ENCODE results near the gene GLRX2.

The GLRX2 gene

DNA sequence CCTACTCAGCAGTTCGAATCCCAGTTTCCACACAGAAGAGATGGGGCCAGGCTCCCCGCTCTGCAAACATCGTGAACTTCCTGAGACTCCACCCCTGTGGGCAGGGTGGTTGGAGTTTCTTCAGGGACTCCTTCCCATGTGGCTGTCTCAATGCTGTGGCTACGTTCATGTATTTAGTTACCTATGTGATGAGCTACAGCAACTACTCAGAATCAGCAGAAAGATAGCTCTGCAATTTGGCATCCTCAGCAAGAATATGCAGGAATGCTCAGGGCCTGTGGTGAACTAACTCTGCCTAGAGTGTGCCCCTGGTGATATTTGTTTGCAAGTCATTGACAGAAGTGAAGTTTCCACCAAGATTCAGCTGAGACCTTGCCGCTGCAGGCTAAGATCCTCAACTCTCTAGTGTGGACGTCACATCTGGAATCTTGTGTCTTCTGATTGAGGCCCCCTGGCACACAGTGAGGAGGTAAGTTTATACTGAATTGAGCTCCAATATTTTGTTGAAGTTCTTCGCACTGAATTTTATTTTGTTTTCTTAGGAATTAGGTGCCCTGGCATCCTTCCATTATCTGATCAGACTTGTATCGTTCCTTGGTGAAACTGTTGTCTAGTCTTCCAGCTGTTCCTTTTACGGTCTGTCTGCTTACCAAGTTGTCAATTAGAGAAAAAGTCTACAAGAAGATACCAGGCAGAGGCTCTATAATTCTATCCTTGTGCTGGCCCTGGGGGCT is 8.2 kb upstream of the GLRX2 start:
- in situ Hi-C loops (cut with HindIII; ENCODE audit: low sequenced_read_pairs): no loop called here

DNA sequence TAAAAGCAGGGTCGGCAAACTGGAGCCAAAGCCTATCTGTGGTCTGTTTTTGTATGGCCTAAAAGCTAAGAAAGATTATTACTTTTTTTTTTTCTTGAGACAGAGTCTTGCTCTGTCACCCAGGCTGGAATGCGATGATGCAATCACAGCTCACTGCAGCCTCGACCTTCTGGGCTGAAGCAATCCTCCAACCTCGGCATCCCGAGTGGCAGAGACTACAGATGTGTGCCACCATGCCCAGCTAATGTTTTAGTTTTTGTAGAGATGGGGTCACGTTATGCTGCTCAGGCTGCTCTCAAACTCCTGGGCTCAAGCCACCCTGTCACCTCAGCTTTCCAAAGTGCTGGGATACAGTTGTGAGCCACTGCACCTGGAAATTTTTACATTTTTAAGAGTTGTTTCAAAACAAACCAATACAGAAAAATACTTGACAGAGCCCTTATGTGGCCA is 6.5 kb upstream of the GLRX2 start:
- in situ Hi-C loops (cut with HindIII; ENCODE audit: low sequenced_read_pairs): no loop called here

DNA sequence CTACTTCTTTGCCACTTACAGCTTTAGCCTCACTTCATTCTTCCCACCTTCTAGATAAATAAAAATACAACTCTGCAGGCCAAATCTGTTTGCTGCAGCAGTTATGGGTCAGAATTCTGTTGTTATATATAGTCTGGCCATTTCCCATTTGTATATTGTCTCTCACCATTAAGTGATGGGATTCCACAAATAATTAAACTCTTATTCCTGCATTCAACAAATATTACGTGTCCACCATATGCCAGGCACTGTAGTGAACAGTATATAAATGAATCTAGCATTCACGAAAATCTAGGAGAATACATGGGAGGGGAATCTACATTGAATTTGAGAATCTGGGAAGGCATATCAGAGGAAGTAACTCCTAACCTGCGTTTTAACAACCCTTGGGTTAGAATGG is 5.7 kb upstream of the GLRX2 start:
- in situ Hi-C loops (cut with HindIII; ENCODE audit: low sequenced_read_pairs): no loop called here

DNA sequence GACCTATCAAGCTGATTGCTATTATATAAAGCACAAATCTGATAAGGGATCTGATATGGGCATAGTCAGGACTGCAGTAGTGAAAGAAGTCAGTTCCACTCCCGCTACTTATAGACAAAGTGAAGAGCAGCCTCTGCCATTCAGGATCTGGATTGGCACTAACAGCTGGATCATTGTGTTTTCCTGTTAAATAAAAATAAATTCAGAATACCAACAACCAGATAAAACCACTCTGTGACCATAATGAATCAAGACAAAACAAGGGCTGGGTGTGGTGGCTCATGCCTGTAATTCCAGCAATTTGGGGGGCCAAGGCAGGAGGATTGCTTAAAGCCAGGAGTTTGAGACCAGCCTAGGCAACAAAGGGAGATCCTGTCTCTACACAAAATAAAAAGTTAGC is 5.0 kb upstream of the GLRX2 start:
- in situ Hi-C loops (cut with HindIII; ENCODE audit: low sequenced_read_pairs): no loop called here

DNA sequence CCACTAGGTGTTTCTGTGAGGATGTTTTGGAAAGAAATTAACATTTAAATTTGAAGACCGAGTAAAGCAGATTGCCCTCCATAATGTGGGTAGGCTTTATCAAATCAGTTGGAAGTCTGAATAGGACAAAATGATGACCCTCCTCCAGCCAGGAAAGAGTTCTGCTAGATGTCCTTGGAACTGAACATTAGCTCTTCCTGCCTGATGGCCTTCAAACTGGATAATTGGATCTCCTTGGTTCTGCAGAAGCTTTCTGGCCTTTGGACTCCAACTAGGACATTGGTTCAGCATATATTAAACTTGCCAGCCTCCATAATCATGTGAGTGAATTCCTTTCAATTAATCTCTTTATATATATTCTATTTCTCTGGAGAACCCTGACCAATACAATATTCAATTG is 4.4 kb upstream of the GLRX2 start:
- in situ Hi-C loops (cut with HindIII; ENCODE audit: low sequenced_read_pairs): no loop called here

DNA sequence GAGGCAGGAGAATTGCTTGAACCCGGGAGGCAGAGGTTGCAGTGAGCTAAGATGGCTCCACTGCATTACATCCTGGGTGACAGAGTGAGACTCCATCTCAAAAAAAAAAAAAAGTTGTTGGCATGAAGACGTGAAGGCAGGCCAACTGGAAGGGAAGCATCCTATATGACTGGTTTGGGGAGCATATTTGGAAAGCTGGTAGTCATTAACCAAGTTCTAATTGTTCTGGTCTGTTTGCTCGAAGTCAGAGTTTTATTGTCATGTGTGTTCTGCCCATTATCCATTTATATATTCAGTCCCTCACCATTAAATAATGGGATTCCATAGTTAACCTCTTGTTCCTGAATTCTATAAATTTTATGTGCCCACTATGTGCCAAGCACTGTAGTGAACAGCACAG is 3.3 kb upstream of the GLRX2 start:
- in situ Hi-C loops (cut with HindIII; ENCODE audit: low sequenced_read_pairs): no loop called here

DNA sequence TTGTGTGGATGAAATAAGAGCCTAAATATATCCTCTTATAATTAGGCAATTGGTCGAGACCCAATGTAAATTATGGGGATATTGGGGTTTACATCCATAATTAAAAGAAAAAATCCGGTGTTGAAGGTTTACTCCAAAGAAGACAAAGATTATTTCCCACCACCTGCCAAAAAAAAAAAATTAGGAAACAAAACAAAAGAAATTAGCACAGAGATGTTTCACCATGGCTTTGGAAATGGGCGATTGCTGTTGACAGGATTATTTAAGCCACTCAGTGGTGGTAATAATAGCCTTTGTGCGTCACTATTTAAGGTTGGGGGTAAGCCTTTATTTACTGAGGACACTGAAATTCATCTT is 585 bp upstream of the GLRX2 start:
- in situ Hi-C loops (cut with HindIII; ENCODE audit: low sequenced_read_pairs): no loop called here

DNA sequence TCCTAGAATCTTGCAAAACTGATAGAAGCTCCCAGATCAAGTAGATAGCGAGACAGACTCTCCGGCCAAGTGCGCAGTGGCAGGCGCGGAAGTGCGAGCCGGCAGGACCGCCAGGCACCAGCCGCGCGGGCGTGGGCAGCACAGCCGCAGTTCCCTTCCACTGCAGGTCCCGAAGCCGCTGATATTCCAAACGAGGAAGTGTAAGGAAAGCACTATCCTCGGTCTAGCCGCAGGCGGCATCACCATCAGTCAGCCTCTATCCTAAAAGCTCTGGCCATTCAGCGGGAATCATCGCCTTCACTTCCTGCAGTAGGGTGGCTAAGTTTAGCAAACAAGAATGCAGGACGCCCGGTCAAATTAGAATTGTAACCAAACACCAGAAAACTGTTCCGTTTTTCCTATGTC is 710 bp downstream of the GLRX2 start:
- in situ Hi-C loops (cut with HindIII; ENCODE audit: low sequenced_read_pairs): no loop called here

DNA sequence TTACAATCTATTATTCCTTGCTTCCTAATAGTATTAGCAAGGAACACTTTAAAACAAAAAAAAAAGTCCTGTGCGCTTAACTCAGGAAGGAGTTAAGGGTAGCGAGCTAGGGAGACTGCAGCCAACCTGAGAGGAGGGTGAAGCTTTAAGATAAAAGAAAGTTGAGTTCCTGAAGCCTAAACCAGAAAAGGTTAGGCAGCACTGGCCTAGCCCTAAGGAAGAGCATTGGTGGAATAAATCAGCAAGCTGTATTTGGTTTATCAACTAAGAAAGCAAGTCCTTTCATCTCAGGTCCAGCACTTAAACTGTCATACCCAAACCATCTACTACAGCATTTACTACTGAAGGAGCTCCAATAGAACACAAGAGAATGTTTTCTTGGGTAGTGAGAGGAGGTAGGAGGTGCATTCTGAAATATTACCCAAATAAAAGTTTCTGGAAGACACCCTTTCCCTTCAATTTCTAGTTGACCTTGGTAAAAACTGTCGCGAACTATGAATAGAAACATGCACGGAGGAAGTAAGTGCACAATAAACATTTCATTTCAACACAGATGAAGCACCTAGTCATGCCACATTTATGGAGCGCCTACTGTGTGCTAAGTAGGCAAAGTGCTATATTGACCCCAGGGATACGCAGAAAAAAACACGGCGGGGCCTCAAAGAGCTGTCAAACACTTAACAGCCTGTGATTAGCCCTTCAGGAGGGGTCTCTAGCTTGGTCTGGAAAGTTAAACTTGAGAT is 1.3 kb downstream of the GLRX2 start:
- in situ Hi-C loops (cut with HindIII; ENCODE audit: low sequenced_read_pairs): no loop called here

DNA sequence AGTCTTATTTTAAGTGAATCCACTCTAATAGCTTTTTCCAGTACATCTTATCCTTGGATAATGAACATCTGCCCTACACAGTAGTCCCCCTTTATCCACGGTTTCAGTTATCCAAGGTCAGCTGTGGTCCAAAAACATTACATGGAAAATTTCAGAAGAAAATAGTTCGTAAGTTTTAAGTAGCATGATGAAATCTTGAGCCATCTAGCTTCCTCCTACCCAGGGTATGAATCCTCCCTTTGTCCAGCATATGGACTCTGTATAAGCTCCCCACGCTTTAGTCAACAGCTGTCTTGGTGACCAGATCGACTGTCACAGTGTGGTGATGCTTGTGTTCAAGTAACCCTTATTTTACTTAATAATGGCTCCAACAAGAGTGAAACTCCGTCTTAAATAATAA is 2.6 kb downstream of the GLRX2 start:
- in situ Hi-C loops (cut with HindIII; ENCODE audit: low sequenced_read_pairs): no loop called here

DNA sequence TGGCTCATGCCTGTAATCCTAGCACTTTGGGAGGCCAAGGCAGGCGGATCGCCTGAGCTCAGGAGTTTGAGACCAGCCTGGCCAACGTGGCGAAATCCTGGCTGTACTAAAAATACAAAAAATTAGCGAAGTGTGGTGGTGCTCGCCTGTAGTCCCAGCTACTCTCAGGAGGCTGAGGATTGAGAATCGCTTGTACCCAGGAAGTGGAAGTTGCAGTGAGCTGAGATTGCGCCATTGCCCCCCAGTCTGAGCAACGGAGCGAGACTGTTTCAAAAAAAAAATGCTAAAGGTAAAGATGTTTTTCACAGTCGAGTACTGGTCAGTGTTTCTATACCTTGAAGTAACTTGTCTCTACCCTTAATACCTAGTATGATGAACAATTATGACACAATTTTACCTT is 11.1 kb downstream of the GLRX2 start:
- in situ Hi-C loops (cut with HindIII; ENCODE audit: low sequenced_read_pairs): no loop called here

DNA sequence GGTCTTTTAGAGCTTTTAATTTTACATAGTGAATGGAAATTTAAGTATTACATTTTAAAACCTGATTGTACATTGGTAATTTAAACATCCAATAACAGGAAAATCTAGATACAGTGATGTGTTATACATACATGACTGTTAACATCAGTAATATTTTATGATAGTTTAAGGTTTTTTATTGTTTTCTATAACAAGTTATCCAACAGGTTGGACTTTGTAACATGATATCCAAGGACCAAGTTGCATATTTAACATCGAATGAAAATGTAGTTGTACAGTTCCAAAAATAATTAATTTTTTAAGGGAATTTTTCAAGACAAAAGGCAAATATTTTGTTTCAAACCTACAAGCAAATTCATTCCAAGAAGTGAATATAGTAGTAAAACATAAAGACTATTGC is 14.3 kb downstream of the GLRX2 start:
- in situ Hi-C loops (cut with HindIII; ENCODE audit: low sequenced_read_pairs): no loop called here

DNA sequence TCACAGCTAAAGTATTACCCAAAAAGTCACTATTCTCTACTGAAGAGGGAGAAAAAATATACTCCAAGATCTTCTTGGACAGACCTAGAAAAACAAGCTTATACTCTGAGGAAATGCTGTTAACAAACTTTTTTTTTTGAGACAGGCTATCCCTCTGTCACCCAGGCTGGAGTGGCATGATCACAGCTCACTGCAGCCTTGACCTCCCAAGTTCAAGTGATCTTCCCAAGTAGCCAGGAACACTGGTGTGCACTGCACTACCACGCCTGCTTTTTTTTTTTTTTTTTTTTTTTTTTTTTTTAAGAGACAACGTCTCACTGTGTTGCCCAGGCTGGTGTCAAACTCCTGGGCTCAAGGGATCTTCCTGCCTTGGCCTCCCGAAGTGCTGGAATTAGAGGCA is 17.3 kb downstream of the GLRX2 start:
- in situ Hi-C loops (cut with HindIII; ENCODE audit: low sequenced_read_pairs): no loop called here

DNA sequence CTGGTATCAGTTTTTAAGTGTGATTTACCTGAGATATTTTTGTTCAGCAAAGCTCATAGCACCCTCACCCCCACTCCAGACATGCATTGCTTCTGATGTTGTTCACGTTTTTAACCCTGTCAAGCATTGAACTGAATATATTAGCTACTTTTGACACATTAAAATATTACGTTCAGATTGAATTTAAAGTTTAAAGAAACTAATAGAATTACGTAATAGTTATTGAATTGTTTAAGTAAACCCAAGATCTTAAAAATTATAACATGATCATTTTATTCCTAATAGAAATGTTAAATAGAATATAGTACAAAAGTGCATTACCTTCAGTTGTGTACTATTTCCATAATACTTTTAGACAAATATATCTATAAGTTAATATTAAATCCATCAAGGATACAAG is 18.9 kb downstream of the GLRX2 start:
- in situ Hi-C loops (cut with HindIII; ENCODE audit: low sequenced_read_pairs): no loop called here

DNA sequence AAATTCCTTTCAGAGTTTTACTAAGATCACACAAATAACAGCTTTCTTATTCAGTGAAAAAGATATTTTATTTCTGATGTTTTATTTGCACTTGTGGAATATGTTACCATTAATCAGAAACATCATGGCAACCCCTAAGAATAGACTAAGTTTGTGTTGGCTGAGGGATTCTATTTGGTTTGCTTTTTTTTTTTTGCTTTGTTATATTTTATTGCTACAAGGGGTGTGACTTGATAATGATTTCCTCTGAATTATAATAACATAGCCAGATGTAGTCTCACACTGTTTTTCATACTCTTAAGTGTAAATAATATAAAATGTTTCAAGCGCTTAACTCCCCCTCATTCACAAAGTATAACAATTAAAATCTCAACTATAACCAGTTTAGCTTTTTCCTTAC is 20.0 kb downstream of the GLRX2 start:
- in situ Hi-C loops (cut with HindIII; ENCODE audit: low sequenced_read_pairs): no loop called here

DNA sequence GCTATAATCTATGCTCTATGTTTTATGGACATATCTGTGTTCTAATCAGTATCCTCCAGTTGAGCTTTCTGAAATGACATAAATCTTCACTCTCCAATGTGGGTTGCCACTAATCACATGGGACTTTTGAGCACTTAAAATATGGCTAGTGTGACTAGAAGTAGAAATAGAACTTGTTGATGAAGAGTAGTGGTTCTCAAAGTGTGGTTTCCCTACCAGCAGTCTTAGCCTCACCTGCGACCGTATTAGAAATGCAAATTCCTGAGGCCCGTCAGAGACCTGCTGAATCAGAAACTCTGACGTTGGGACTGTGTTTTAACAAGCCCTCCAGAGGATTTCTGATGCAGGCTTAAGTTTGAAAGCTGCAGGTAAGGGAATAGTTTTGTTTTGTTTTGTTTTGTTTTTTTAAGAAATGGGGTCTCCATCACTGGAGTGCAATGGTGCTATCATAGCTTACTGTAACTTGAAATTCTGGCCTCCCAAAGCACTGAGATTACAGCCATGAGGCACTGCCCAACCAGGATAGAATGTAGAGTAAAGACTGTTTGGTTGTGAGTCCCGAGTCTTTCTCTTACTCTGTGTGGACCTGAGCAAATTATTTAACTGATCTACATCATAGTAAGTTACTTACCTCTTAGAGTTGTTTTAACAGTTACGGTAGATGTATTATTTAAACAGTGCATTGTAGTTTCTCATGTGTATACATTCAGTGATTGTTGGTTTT is 21.7 kb downstream of the GLRX2 start:
- in situ Hi-C loops (cut with HindIII; ENCODE audit: low sequenced_read_pairs): no loop called here

DNA sequence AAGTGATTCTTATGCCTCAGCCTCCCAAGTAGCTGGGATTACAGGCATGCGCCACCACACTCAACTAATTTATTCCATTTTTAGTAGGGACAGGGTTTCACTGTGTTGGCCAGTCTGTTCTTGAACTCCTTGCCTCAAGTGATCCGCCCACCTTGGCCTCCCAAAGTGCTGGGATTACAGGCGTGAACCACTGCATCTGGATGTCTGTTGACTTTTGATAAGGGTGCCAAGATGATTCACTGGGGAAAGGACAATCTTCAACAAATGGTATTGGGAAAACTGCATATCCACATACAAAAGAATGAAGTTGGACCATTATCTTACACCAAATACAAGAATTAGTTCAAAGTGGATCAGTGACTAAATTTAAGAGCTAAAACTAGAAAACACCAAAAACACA is 26.0 kb downstream of the GLRX2 start:
- in situ Hi-C loops (cut with HindIII; ENCODE audit: low sequenced_read_pairs): no loop called here

DNA sequence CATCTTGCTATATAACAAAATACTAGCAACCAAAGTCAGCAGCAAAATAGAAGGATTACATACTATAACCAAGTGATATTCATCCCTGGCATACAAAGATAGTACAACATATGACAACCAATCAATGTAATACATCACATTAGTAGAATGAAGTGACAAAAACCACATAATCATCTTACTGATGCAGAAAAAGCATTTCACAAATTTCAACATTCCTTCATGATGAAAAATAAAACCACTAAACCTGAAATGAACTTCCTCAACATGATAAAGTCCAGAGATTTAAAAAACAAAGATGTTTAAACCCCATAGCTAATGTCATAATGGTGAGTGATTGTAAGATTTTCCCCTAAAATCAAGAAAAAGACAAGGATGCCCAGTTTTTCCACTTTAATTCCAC is 27.2 kb downstream of the GLRX2 start:
- in situ Hi-C loops (cut with HindIII; ENCODE audit: low sequenced_read_pairs): no loop called here

DNA sequence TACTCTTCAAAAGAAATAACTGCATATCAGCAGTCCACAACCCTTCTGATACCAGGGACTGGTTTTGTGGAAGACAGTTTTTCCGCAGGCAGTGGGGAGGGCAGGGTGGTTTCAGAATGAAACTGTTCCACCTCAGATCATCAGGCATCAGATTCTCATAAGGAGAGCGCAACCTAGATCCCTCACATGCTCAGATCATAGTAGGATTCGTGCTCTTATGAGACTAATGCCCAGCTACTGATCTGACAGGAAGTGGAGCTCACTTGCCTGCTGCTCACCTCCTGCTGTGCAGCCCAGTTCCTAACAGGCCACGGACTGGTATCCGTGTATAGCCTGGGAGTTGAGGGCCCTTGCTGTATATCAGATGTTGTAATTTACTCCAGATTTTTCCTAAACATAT is 34.3 kb downstream of the GLRX2 start:
- in situ Hi-C loops (cut with HindIII; ENCODE audit: low sequenced_read_pairs): no loop called here

DNA sequence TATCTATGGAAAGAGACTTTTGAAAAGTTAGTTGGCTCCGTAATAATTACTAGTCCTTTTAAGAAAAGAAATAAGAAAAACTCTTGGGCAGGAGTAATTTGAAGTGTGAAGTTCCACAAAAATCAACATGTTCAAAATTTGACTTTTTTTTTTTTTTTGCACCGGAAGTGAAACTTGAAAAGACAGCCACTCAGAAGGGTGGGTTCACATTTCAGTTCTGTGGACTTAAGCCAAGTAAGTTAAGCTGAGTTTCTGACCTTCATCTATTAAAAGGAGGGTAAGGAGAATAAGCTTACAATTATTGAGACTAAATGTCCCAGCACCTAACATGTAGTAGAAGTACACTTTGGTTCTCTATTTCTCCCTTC is 34.8 kb downstream of the GLRX2 start:
- in situ Hi-C loops (cut with HindIII; ENCODE audit: low sequenced_read_pairs): no loop called here

DNA sequence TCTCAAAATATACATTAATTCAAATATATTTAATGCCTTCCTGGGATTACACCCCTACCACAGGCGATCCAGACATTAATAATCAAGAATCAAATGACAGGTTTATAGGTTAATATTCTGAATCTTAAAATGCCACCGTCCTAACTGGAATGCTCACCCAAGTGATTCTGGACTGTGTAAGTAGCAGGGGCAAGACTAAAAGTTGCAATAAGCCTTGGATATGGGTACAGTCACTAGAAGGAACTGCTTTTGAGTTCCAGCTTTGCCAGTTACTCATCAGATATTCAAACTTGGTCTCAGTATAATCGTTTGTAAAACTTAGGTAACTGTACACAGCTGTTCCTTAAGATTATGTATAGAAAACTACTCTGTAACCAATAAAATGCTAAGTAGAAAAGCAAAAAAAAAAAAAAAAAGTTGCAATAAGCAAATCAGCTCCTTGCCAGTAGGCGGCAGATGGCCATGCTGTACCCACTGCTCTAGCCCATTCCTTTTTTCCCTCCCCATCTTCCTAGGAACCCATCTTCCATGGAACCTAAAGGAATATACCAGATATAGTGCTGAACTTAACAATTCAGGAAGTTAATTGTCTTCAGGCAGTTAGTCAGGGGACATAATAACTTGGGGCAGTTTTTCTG is 35.3 kb downstream of the GLRX2 start:
- in situ Hi-C loops (cut with HindIII; ENCODE audit: low sequenced_read_pairs): no loop called here

DNA sequence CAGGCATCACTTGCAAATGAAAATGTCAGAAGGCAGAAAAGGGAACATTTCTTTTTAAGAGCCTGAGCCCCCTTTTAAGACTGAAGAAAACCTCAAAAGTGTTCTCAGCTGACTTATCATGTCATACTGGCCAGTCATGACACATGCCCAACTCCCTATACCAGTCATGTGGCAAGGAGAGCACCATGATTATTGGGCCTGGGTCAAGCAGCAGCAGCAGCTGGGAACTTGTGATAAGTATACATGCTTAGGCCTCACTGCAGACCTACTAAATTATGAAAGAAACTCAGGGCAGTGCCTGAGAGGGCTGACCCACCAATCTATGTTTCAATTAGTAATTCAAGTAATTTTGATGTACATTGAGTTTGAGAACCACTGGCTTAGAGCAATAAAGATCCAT is 37.2 kb downstream of the GLRX2 start:
- in situ Hi-C loops (cut with HindIII; ENCODE audit: low sequenced_read_pairs): no loop called here
